OCI-LY3 (cell line): Measurements from ENCODE around the gene EMC7.

Experiments used
- H2AFZ ChIP-seq: fragments of 200-600, 300-600 bp; shearing (Covaris generic); 2 replicates; pipeline ENCODE4 v1.6.0; 2014; ENCODE audit warnings: antibody characterized with exemption, low read depth, low read length
- H3K27ac ChIP-seq: fragments of 200-600, 300-600 bp; sonication (generic); 2 replicates; pipeline ENCODE4 v1.5.1; 2014; ENCODE audit warnings: mild to moderate bottlenecking, low read length, moderate library complexity, mixed read lengths
- H3K27me3 ChIP-seq: fragments of 200-600, 300-600 bp; sonication (generic); 2 replicates; pipeline ENCODE4 v1.6.1; 2014; ENCODE audit warnings: low read depth, low read length, mixed read lengths
- H3K36me3 ChIP-seq: fragments of 200-600, 300-600 bp; sonication (generic); replicated peaks from 2 replicates; pipeline ENCODE3; 2014; ENCODE audit warnings: low read depth, low read length, mixed read lengths
- H3K4me1 ChIP-seq: fragments of 300-600, 200-600 bp; sonication (generic); 2 replicates; pipeline ENCODE4 v1.6.1; 2014; ENCODE audit warnings: low read length, mixed read lengths
- H3K4me2 ChIP-seq: fragments of 200-600, 300-600 bp; sonication (generic); 2 replicates; pipeline ENCODE4 v1.6.1; 2014; ENCODE audit warnings: low read length, mixed read lengths
- H3K4me3 ChIP-seq: fragments of 300-600, 200-600 bp; sonication (generic); 2 replicates; pipeline ENCODE4 v1.5.1; 2014; ENCODE audit warnings: antibody characterized with exemption, mild to moderate bottlenecking, low read length, moderate library complexity
- H3K79me2 ChIP-seq: fragments of 300-600, 200-600 bp; shearing (Covaris generic); 2 replicates; pipeline ENCODE4 v1.6.1; 2014; ENCODE audit warnings: mild to moderate bottlenecking, low read length, mixed read lengths
- H3K9ac ChIP-seq: fragments of 300-600, 200-600 bp; shearing (Covaris generic); 2 replicates; pipeline ENCODE4 v1.6.0; 2014; ENCODE audit warnings: mild to moderate bottlenecking, low read length, moderate library complexity
- H3K9me3 ChIP-seq: fragments of 200-600, 300-600 bp; shearing (Covaris generic); 2 replicates; pipeline ENCODE4 v1.6.1; 2014; ENCODE audit warnings: low read length, mixed read lengths; ENCODE audit not compliant: insufficient read depth
- H4K20me1 ChIP-seq: fragments of 200-600, 300-600 bp; sonication (generic); 2 replicates; pipeline ENCODE4 v1.6.1; 2016; ENCODE audit warnings: low read length, mixed read lengths; ENCODE audit not compliant: insufficient read depth
- CTCF ChIP-seq: fragments of 200-600, 300-600 bp; sonication (generic); IDR thresholded peaks from 2 replicates; pipeline ENCODE4 v1.5.1; 2014; ENCODE audit warnings: antibody characterized with exemption, low read length, low read depth
- EZH2phosphoT487 ChIP-seq: fragments of 200-600 bp; shearing (Covaris generic); IDR thresholded peaks from 2 replicates; pipeline ENCODE4 v1.6.1; 2018; ENCODE audit warnings: antibody characterized with exemption, mixed run types, low read depth

The EMC7 gene

GRCh38 chr15:34085746-34086145 is 15.9 kb downstream of the EMC7 start:
- Histone ChIP-seq H3K36me3 (peaks cover 22% of the 10 kb centered on the region), H3K4me1 (no peaks in the 10 kb centered on the region), H3K4me2 (no peak overlapping the region), H4K20me1 (no peaks in the 10 kb centered on the region), H3K27ac (no peak overlapping the region), H3K9ac (no peak overlapping the region), H2AFZ (no peak overlapping the region), H3K27me3 (no peaks in the 10 kb centered on the region), H3K9me3 (no peaks in the 10 kb centered on the region), H3K79me2 (no peaks in the 10 kb centered on the region), H3K4me3 (no peak overlapping the region)
- TF ChIP-seq EZH2phosphoT487 (no peak), CTCF (no peak)

- no peak overlapping the region for H3K4me2 ChIP-seq
- no peaks in the 10 kb centered on the region for H4K20me1 ChIP-seq
- no peaks in the 10 kb centered on the region for H3K9me3 ChIP-seq
- no peaks in the 10 kb centered on the region for H3K27me3 ChIP-seq
- no peak overlapping the region for H3K9ac ChIP-seq
- TF ChIP-seq EZH2phosphoT487 = no peak
- TF ChIP-seq CTCF = no peak
- no peak overlapping the region for H2AFZ ChIP-seq
- peaks cover 3% of the 10 kb centered on the region for H3K4me1 ChIP-seq
- H3K4me3 ChIP-seq = no peak overlapping the region
- H3K36me3 ChIP-seq = peaks cover 18% of the 10 kb centered on the region
- H3K79me2 ChIP-seq = no peaks in the 10 kb centered on the region
- H3K27ac ChIP-seq = no peak overlapping the region
These were observed 17.6 kb downstream of the EMC7 start for GRCh38 chr15:34084086-34084485.

- no peak overlapping the region for H3K27ac ChIP-seq
- TF ChIP-seq EZH2phosphoT487 (no peak), CTCF (no peak)
- H4K20me1 ChIP-seq = no peaks in the 10 kb centered on the region
- H3K27me3 ChIP-seq = no peaks in the 10 kb centered on the region
- H3K9ac ChIP-seq = no peak overlapping the region
- H3K79me2 ChIP-seq = no peaks in the 10 kb centered on the region
- H2AFZ ChIP-seq = no peak overlapping the region
- peaks cover 5% of the 10 kb centered on the region for H3K4me1 ChIP-seq
- peaks cover 8% of the 10 kb centered on the region for H3K36me3 ChIP-seq
- no peak overlapping the region for H3K4me2 ChIP-seq
- H3K4me3 ChIP-seq = no peak overlapping the region
- H3K9me3 ChIP-seq = 0 out of 2 replicates have a peak, but pooled peaks cover 6% of the 10 kb centered on the region
These were observed 21.8 kb downstream of the EMC7 start for GRCh38 chr15:34079904-34080303.

- peaks cover 4% of the 10 kb centered on the region for H3K36me3 ChIP-seq
- no peak overlapping the region for H3K27ac ChIP-seq
- peaks cover 5% of the 10 kb centered on the region for H3K4me1 ChIP-seq
- peak overlapping the region; percentile 7 for H3K4me2 ChIP-seq
- H3K4me3 ChIP-seq = no peak overlapping the region
- no peak overlapping the region for H2AFZ ChIP-seq
- no peaks in the 10 kb centered on the region for H4K20me1 ChIP-seq
- no peaks in the 10 kb centered on the region for H3K79me2 ChIP-seq
- no peak overlapping the region for H3K9ac ChIP-seq
- TF ChIP-seq CTCF = no peak
- TF ChIP-seq EZH2phosphoT487 = no peak
- H3K27me3 ChIP-seq = no peaks in the 10 kb centered on the region
- 0 out of 2 replicates have a peak, but pooled peaks cover 6% of the 10 kb centered on the region for H3K9me3 ChIP-seq
These were observed 22.8 kb downstream of the EMC7 start for GRCh38 chr15:34078900-34079299.
